NCI-H1436 treated with DMSO at 0.1 percent for 48 hours (cell line): ENCODE data around the gene HNRNPA2B1.
"Not testable (repeated sequence)": the region's sequence is repeated elsewhere in the genome, so short reads cannot be mapped to it uniquely, and the experiment has no call there.

Experiments used
- DNase-seq: peaks from one replicate; lab custom pipeline; 2025; lab: John Stamatoyannopoulos, UW

Gene HNRNPA2B1

GRCh38 chr7:26184281-26185101, 16.1 kb downstream of the HNRNPA2B1 start:
- DNase-seq, result not testable (repeated sequence)

GRCh38 chr7:26183545-26184280, 16.8 kb downstream of the HNRNPA2B1 start:
- DNase-seq, result no peak

GRCh38 chr7:26182706-26183105, 17.8 kb downstream of the HNRNPA2B1 start:
- DNase-seq, result no peak

- DNase-seq, result no peak
Measured at GRCh38 chr7:26182283-26182682, 18.3 kb downstream of the HNRNPA2B1 start.

- DNase-seq, result no peak
Measured at GRCh38 chr7:26181474-26182227, 18.9 kb downstream of the HNRNPA2B1 start.

GRCh38 chr7:26180792-26181198, 19.8 kb downstream of the HNRNPA2B1 start:
- DNase-seq, result no peak

GRCh38 chr7:26179826-26180497, 20.6 kb downstream of the HNRNPA2B1 start:
- DNase-seq, result no peak

- no peak for DNase-seq
Measured at GRCh38 chr7:26179422-26179821, 21.1 kb downstream of the HNRNPA2B1 start.

GRCh38 chr7:26178272-26178960, 22.1 kb downstream of the HNRNPA2B1 start:
- no peak for DNase-seq

- not testable (repeated sequence) for DNase-seq
Measured at GRCh38 chr7:26177269-26177668, 23.3 kb downstream of the HNRNPA2B1 start.

- DNase-seq, result not testable (repeated sequence)
Measured at GRCh38 chr7:26176696-26177095, 23.9 kb downstream of the HNRNPA2B1 start.

GRCh38 chr7:26175903-26176302, 24.6 kb downstream of the HNRNPA2B1 start:
- DNase-seq, result not testable (repeated sequence)

- no peak for DNase-seq
Measured at GRCh38 chr7:26172048-26172447, 28.5 kb downstream of the HNRNPA2B1 start.

- no peak for DNase-seq
Measured at GRCh38 chr7:26171601-26172000, 28.9 kb downstream of the HNRNPA2B1 start.

- no peak for DNase-seq
Measured at GRCh38 chr7:26170663-26171062, 29.9 kb downstream of the HNRNPA2B1 start.

GRCh38 chr7:26169271-26169670, 31.3 kb downstream of the HNRNPA2B1 start:
- DNase-seq, result no peak

GRCh38 chr7:26168458-26169023, 32.0 kb downstream of the HNRNPA2B1 start:
- DNase-seq, result no peak

- DNase-seq, result no peak
Measured at GRCh38 chr7:26167303-26167934, 33.1 kb downstream of the HNRNPA2B1 start.

- no peak for DNase-seq
Measured at GRCh38 chr7:26166684-26167266, 33.8 kb downstream of the HNRNPA2B1 start.
